Transverse colon (tissue), 4 donors: ENCODE data around the gene ST6GAL2. TPM values are rescaled to one million over a fixed set of nuclear protein-coding genes. Genes with fewer than 3 reads are reported as not detected.

Source experiments
- DNase-seq: peaks from one replicate; pipeline ENCODE4 v3.0.0-alpha.2; 2019
- H3K27ac ChIP-seq, 4 donors: fragments of 200-600 bp; sonication (generic); 2 replicates each; pipeline ENCODE4 v1.5.1; 2016 to 2018; ENCODE audit warnings: inconsistent platforms in 4 of 4
- H3K27me3 ChIP-seq: fragments of 200-600 bp; sonication (generic); 2 replicates; pipeline ENCODE4 v1.5.1; 2017; ENCODE audit warnings: inconsistent platforms
- H3K36me3 ChIP-seq, 4 donors: fragments of 200-600 bp; sonication (generic); 2 replicates each; pipeline ENCODE4 v1.5.1; 2017 to 2019; ENCODE audit warnings: inconsistent platforms in 4 of 4
- H3K4me1 ChIP-seq, 4 donors: fragments of 200-600 bp; sonication (generic); 2 replicates each; pipeline ENCODE4 v1.5.1; 2017 to 2020; ENCODE audit warnings: inconsistent platforms in 4 of 4
- H3K4me3 ChIP-seq, 4 donors: fragments of 200-600 bp; sonication (generic); 1 replicate in 1 of 4; 2 replicates in 3 of 4; pipeline versions ENCODE4 v1.5.1 to v1.6.1; 2017 to 2019; ENCODE audit warnings: inconsistent platforms in 4 of 4
- H3K9me3 ChIP-seq, 2 donors: fragments of 200-600 bp; sonication (generic); 2 replicates each; pipeline ENCODE4 v1.5.1; 2017 to 2019; ENCODE audit warnings: inconsistent platforms in 2 of 2
- EP300 ChIP-seq: sonication (generic); formaldehyde crosslinking; IDR thresholded peaks from one replicate; pipeline ENCODE4 v1.6.1; 2017; ENCODE audit warnings: antibody characterized with exemption, low read depth
- POLR2A ChIP-seq: fragments of 450-650 bp; IDR thresholded peaks from one replicate; pipeline ENCODE4 v1.6.1; 2016; ENCODE audit warnings: antibody characterized with exemption, mild to moderate bottlenecking, moderate library complexity
- POLR2AphosphoS5 ChIP-seq, 3 donors: sonication (generic); formaldehyde crosslinking; IDR thresholded peaks; one replicate each; pipeline ENCODE4 v1.6.1; 2016; ENCODE audit warnings: antibody characterized with exemption in 3 of 3
- WGBS, 2 donors: methylation state at CpG; one replicate each; pipeline ENCODE4 v1.1.5; 2018; ENCODE audit warnings: low coverage in 1 of 2; 5-methylcytosine and 5-hydroxymethylcytosine counted together
- in situ Hi-C, 4 donors: fragments of 200-750 bp; cut with MboI; loops; one replicate each; pipeline versions ENCODE4 v1.15.0 to v1.15.1; 2017; ENCODE audit warnings: low sequenced_read_pairs in 3 of 4, low pct_ligation_motif_present in 1 of 4, low pct_unique_long_range_greater_than_20kb in 1 of 4
- intact Hi-C: fragments of 100-400 bp; cut with DNase I; formaldehyde crosslinking; loops from one replicate; pipeline ENCODE4 v1.15.1; 2023; ENCODE audit warnings: low total_unique reads
- total RNA-seq, 4 donors: library from RNA; depleted of rRNA; stranded (reverse); fragments of >200 nt; gene quantifications; one replicate each; pipeline ENCODE4 v1.1.0, GENCODE V29; 2016
- TF ChIP-seq, protein P1 (sequence below), 5 experiments: fragments of 200-600 bp in 3 of 5; fragments of 450-650 bp in 2 of 5; sonication (generic) in 3 of 5; IDR thresholded peaks; 1 replicate in 2 of 5; 2 replicates in 3 of 5; pipeline ENCODE4 v1.5.1; 2016 to 2017; ENCODE audit warnings: antibody characterized with exemption in 5 of 5, inconsistent platforms in 3 of 5, mild to moderate bottlenecking in 2 of 5, moderate library complexity in 1 of 5

ST6GAL2 gene
- total RNA-seq, 4 donors from 2014 or later, result 0.16 to 2.0 (median 0.51) TPM

DNA sequence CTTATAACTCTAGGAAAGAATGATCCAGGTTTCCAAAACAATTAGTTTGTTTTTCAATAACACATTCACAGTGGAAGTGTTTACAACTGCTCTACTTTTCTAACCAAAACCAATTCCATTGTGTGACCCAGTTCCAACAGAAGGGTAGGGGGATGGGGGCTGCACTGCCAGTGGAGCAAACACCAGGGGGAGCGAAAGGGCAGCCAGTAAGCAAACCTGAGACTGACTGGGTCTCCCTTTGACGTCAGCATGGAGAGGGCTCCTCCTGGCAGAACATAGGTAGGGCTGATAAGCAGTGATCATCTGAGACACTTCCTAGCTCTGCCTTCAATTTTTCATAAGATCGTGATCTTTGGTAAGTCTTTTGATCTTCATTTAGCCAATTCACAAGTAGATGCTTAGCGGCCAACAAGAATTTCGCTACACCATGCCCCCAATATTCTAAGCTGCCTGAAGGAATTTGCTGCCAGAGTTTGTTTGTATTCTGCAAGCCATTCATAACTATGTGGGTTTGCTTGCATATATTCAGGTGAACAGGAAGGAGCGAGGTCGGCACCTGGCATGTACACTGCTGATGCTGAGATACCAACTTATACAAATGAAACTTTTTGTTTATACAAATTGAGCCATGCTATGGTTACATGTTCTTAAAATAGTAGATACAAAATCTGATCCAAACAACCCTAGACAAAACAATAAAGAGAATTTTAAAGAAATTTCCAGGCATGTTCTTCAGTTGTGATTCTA, 45.9 kb downstream of the ST6GAL2 start:
- in situ Hi-C loops, result no loop called here
- DNase-seq, result no peak

DNA sequence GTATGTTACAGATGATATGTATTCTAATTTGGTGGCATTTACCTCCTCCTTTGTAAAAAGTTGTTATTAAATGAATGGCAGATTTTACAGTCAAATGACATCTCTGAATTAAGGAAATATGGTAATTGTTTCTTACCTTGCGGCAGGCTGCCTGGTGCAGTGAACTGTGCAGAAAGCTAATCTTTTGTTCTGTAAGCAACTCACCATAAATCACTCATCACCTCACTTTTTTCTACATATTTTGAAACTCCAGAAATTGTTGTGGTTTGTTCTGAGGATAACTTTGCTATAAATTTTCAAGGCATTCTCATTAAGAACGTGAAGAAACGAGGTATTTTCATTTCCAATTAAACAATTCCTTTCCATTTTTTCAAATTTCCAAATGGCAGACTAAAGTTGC, 52.7 kb downstream of the ST6GAL2 start:
- no peak overlapping the region for H3K27ac ChIP-seq
- in situ Hi-C loops, result no loop called here
- 76 to 77% methylated on average over 2 to 3 of the region's 3 CpGs for WGBS, 2 donors
- intact Hi-C loops, result no loop called here
- H3K4me3 ChIP-seq, result no peak overlapping the region
- no peaks in the 10 kb centered on the region for H3K27me3 ChIP-seq
- H3K36me3 ChIP-seq, result no peaks in the 10 kb centered on the region
- no peak for DNase-seq
- TF ChIP-seq POLR2A, result no peak
- no peaks in the 10 kb centered on the region for H3K9me3 ChIP-seq
- H3K4me1 ChIP-seq, result peaks cover 0 to 9% (median 0%) of the 10 kb centered on the region in 4 donors

More for the DNA sequence above, 45.9 kb downstream of the ST6GAL2 start:
- no peaks in the 10 kb centered on the region for H3K36me3 ChIP-seq
- TF ChIP-seq EP300 (no peak), POLR2AphosphoS5 (IDR thresholded peaks at IDR 0.05) (no peak), POLR2A (no peak)
- TF ChIP-seq, protein P1, sequence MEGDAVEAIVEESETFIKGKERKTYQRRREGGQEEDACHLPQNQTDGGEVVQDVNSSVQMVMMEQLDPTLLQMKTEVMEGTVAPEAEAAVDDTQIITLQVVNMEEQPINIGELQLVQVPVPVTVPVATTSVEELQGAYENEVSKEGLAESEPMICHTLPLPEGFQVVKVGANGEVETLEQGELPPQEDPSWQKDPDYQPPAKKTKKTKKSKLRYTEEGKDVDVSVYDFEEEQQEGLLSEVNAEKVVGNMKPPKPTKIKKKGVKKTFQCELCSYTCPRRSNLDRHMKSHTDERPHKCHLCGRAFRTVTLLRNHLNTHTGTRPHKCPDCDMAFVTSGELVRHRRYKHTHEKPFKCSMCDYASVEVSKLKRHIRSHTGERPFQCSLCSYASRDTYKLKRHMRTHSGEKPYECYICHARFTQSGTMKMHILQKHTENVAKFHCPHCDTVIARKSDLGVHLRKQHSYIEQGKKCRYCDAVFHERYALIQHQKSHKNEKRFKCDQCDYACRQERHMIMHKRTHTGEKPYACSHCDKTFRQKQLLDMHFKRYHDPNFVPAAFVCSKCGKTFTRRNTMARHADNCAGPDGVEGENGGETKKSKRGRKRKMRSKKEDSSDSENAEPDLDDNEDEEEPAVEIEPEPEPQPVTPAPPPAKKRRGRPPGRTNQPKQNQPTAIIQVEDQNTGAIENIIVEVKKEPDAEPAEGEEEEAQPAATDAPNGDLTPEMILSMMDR (IDR thresholded peaks at IDR 0.05), result no peak
- H3K9me3 ChIP-seq, result no peaks in the 10 kb centered on the region
- peaks cover 0 to 5% (median 0%) of the 10 kb centered on the region in 4 donors for H3K4me1 ChIP-seq
- H3K27ac ChIP-seq, result no peak overlapping the region
- no peaks in the 10 kb centered on the region for H3K27me3 ChIP-seq
- WGBS, 2 donors, result 73 to 90% methylated on average over 2 to 7 of the region's 7 CpGs
- intact Hi-C loops, result no loop called here
- no peak overlapping the region for H3K4me3 ChIP-seq

DNA sequence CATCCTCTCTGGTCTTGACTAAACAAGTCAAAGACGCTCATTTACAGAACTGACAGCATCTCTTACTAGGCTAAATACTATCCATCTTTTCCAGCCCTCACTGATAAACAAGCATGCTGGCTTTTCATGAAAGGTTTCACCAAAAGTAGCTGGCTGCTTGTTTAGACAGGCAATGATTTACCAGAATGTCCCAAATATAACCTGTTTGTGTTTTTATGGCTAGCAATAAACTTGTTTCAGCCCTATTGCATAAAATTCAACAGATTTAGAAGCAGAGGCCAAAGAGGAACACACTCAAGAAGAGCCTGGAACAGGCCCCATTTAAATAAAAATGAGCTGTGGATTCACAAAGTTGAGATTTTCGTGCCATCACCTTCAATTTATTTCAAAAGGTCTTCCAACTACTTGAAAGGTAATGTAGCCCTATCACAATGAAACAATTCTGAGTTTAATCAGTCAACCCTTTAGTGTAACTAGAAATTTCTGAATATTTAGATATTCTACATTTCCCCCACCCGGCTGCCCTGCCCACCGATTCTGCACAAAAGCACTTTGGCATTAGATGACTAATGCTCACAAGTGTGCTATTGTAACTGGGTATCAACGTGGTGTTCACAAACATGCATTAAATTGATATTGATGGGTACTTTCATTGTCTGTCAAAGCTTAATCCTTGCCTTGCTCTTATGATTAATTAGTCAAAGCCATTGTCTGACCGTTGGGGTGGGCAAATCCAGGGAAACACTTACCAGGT, 54.0 kb downstream of the ST6GAL2 start:
- TF ChIP-seq POLR2A, result no peak
- TF ChIP-seq EP300, result no peak
- TF ChIP-seq POLR2AphosphoS5 (IDR thresholded peaks at IDR 0.05), result no peak
- TF ChIP-seq, protein P1 (IDR thresholded peaks at IDR 0.05), result no peak
- no peaks in the 10 kb centered on the region for H3K27me3 ChIP-seq
- no peak for DNase-seq
- intact Hi-C loops, result no loop called here
- 28 to 38% methylated on average over 5 to 6 of the region's 6 CpGs for WGBS, 2 donors
- peaks cover 0 to 9% (median 0%) of the 10 kb centered on the region in 4 donors for H3K4me1 ChIP-seq
- in situ Hi-C loops, result no loop called here
- H3K9me3 ChIP-seq, result no peaks in the 10 kb centered on the region
- no peak overlapping the region for H3K27ac ChIP-seq
- H3K4me3 ChIP-seq, result no peak overlapping the region
- H3K36me3 ChIP-seq, result no peaks in the 10 kb centered on the region

DNA sequence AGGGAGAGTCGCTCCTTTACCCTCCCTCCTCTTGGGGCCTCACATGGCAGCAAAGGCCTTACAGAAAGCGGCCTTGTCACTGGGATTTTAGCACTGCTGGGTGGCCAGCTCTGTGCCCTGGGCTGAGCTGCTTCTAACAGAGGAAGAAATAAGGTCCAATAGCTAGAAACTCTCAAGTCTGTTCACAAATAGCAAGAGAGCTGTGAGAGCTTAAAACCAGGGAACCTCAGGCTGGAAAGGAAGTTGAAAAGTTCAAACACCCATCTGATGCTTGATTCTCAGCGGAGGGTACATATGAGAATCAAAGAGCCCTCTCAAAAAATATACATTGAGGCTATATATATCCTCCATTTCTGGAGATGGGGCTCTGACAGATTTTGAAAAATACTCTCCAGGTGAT, 54.7 kb downstream of the ST6GAL2 start:
- no peak overlapping the region for H3K4me3 ChIP-seq
- in situ Hi-C loops, result no loop called here
- TF ChIP-seq, protein P1 (IDR thresholded peaks at IDR 0.05), result no peak
- no peak for TF ChIP-seq EP300
- no peak for TF ChIP-seq POLR2A
- TF ChIP-seq POLR2AphosphoS5 (IDR thresholded peaks at IDR 0.05), result no peak
- H3K27me3 ChIP-seq, result no peaks in the 10 kb centered on the region
- no peaks in the 10 kb centered on the region for H3K9me3 ChIP-seq
- H3K27ac ChIP-seq, result no peak overlapping the region
- DNase-seq, result no peak
- intact Hi-C loops, result no loop called here
- H3K36me3 ChIP-seq, result no peaks in the 10 kb centered on the region
- 65% methylated on average over 3 of the region's 3 CpGs; no CpG with 5 or more reads in 1 of the 2 donors for WGBS, 2 donors
- peaks cover 0 to 9% (median 0%) of the 10 kb centered on the region in 4 donors for H3K4me1 ChIP-seq
